GM19463 (cell line): Measurements from ENCODE around the gene BMPR1B.

Experiments
- ATAC-seq: cut with Tn5 transposase; IDR thresholded peaks from one replicate; pipeline ENCODE4 v1.9.1; 2021; ENCODE audit warnings: mild to moderate bottlenecking, moderate library complexity; ENCODE audit not compliant: unreplicated experiment

The BMPR1B gene

DNA sequence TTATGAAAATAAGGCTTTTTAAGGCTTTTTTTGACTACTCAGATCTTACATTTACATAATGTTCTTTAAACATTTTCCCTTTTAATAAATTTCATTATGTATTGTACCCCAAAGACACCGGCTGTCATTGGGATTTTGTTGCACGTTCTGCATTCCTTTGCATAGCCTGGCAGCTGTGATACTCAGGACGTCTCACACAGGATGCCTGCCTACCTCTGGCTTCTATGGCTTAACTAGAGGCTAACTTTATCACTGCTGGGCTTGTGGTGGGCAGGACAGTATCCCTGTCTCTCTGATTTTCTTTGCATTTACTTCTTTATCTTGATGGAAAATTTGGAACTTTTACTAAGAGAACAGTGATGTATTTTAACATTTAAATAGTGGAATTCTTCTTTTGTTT, 147.8 kb downstream of the BMPR1B start:
- ATAC-seq, result no peak

DNA sequence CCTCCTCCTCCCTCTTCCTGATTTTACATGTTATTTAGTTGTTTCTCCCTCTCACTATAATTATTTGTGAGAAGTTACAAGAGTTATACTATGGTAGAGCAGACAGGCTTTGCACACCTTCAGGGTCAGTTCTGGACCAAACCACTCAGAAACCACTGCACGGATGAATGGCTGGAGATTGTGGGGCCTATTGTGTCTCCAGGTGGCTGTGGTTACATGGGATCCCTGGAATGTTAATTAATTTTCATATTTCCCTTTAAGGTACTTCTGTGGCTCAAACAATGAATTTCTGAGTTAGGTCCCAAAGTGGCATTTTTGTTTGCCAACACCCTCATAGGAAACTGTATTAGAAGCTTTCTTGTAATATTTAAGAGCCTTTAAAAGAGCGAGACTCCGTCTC, 151.9 kb downstream of the BMPR1B start:
- no peak for ATAC-seq

DNA sequence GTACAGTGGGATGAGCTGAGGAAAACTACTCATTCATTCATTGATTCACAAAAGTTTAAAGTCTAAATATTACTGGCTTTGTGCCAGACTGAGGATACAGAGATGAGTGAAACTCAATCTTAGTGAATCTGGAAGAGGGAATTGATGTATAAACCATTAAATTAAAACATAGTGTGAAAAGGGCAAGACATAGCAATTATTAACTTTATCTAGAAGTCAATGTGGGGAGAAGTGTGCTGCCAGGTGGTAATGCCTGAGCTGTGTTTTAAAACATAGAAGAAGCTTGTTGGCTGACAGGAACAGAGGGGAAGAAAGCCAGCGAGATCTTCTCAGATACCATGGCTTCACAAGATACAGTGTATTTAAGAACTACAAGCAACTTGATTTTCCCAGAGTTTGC, 153.4 kb downstream of the BMPR1B start:
- peak; percentile 32 for ATAC-seq

DNA sequence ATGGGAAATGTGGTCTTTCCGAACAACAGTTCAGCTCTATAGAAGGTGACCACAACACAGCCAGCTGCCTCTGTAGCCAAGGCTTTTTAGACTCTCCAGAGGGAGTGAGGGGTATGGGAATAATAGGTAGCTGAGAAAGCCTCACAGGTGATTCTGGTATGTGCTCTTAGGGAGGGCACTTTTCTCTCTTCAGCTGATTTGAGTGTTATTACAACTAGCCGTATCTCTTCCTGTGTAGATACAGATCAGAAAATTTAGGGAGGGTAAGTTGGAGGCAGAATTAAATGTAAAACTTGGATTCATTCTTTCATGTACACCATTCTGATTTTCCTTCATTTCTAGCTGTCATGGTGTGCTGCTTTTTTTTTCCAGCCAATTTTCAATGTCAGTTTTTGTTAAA, 154.9 kb downstream of the BMPR1B start:
- no peak for ATAC-seq

DNA sequence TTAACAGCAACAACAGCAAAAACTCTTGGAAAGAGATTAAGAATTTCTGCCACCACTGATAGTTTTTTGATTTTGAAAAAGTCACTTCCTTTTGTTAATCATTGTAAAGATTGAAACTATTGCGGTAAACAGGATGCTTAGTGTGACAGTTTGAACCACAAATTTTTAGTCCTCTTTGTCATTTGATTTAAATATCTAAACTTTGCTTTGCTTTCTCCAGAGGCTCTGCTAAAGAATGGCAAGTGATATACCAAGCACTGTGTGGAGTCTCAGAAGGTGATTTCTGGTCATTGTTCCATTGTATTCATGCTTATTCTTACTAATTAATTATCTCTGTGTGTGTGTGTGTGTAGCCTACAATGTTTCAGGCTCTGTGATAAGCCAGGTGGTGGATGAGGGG, 155.6 kb downstream of the BMPR1B start:
- ATAC-seq, result peak; percentile 73

DNA sequence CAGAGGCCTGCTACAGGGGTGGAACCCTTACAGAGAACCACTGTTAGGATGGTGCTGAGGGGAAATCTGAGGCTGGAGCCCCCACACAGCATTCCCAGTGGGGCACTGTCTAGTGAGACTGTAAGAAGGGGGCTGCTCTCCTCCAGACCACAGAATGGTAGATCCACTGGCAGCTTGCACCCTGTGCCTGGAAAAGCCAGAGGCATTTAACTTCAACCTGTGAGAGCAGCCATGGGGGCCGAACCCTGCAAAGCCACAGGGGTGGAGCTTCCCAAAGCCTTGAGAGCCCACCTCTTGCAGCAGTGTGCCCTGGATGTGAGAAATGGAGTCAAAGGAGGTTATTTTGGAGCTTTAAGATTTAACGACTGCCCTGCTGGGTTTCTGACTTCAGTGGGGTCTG, 159.4 kb downstream of the BMPR1B start:
- no peak for ATAC-seq

DNA sequence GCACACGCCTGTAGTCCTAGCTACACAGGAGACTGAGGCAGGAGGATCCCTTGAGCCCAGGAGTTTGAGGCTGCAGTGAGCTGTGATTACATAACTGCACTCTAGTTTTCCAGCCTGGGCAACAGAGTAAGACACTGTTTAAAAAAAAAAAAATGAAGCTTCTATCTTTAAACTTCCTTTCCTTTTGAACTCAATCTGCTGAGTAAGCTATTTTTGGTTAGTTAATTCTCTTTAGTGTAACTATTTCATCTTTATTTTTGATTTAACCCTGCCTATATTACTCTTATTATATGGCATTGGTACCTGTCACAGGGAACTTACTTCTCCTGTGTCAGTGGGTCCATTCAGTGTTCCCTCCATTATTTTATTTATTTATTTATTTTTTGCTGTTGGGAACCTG, 160.8 kb downstream of the BMPR1B start:
- no peak for ATAC-seq

DNA sequence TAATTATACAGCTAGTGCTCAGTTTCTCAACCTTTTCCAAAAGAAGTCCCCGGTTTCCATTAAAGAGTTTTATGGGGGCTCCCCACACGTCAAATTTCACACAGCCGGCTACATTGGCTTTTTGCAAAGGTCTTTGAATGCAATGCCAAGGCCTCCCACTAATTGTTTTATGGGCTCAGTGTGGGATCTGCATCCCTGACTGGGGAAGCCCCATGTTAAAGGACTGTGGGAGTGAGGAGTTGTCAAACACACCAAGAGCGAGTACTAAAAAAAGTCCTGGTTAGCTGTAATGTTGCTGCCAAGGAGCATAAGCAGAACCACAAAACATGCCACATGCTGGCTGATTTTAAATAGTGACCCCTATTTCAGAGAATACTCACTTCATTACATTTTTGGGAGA, 162.6 kb downstream of the BMPR1B start:
- ATAC-seq, result no peak

DNA sequence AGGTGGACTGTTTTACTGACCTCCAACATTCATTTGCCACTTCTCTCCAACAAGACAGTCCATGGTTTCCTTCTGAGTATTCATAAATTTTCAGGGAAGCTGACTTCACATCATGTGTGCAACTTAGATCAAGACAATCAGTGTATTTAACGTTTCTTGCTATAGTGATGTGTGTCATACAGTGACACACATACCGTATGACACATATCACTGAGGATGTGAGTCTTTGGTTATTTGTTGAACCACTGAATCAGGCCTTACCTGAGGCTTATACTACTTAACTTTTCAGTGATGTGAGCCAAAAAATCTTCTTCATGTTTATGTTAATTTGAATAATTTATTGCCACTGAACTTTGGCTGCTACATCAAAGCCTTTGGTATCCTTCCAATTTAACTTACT, 166.8 kb downstream of the BMPR1B start:
- no peak for ATAC-seq

DNA sequence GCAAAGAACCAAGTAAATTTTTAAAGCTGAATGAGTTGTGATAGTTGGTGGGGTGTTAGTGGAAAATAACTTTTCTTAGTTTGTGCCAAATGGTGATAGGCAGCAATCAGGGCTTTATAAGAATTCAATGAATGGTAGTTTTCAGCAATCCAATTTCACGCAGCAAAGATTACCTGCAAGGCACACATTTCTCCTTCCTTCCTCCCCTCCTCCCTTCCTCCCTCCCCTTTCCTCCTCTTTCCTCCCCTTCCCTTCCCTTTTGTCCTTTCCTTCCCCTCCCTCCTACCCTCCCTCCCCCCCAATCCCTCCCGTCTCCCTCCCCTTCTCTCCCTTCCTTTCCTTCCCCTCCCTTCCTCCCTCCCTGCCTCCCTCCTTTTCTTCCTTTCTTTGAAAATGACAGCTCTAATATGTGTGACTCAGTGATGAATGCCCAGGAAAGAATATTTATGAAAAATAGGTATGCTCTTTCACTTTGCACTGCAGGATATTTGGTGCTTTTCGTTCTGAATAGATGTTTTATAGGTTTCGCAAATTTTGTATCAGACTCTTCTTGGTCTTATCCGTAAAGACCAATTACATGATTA, 168.1 kb downstream of the BMPR1B start:
- ATAC-seq, result no peak

DNA sequence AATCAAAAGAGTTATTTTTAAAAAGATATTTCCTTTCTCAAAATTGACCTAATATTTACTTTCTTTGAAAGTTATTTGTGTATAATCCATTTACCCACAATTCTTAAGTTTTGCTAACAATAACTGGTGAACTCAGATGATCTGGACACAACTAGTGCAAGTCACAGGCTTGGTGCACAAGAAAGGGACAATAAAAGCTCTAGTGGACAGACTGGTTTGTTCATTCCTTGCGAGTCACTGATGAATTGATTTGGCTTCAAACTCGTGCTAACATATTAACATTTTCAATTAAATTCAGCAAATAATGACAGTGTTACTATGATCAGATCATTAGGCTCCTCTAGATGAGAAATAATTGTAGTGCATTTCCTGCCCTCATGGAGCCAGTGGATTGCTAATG, 169.2 kb downstream of the BMPR1B start:
- ATAC-seq, result no peak

DNA sequence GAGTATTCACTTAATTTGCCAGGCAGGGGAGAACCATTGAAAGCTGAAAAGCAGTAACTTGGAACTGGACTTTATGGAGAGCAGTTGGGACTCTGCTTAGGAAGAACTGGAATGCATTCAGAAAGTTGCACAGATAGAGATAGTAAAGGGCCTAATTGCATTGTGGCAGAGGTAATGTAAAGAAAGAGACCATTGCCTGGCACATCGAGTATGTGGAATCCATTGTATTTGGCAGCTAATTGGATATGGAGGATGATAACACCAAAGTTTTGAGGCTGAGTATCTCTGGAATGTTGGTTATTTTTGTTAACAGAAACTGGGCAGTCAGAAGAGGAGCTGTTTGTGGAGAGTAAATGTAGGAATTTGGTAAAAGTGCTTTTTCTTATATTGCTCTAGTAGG, 169.9 kb downstream of the BMPR1B start:
- no peak for ATAC-seq

DNA sequence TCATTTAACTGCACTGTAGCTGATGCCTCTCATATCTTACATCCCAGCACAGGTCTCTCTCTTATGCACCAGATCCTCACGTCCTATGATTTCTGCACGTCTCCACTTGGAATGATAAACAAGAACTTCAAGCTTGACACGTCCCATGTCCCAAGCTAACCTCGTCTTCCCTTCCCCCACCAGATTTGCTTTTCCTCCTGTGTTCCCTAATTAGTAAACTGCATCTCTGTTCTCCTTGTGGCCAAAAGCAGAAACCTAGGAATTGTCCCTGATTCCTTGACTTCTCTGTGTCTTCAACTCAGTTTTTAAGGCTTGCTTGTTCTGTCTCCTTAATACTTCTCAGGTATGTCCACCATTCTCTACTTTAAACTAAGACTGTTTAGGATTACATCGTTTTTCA, 171.9 kb downstream of the BMPR1B start:
- no peak for ATAC-seq

DNA sequence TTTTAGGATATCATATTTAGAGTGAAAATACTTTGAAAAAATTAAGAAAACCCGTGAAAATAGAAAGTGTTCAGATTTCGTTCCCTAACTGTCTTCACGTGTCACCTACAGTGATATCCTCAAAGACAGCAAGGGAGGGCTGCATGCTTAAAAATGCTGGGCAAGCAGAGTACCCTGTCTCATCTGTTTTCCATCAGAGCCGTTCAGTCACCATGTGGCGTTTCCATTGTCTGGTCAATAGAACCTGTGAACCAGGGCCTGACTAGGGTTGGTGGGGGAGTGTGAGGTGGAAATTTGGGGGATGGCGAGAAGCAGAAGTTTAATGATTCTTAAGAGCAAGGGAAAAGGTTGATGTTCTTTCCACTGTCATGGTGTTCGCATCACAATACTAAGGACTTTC, 173.9 kb downstream of the BMPR1B start:
- no peak for ATAC-seq

DNA sequence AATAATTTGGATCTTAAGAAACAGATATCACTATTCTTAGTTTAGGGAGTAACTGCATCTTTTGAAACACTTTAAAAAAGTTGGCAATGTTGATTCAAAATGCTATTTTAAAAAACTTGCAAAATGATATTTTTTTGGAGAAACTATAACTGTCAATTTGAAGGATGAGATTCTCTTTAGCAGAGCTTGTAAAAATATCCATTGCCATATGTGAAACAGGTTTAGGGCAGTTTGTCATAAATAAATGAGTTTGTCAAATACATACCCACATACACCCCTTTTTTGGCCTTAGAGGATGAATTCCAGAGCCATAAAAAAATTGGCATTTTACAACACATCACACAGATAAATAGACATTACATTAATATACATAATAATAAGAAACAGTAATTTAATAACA, 174.6 kb downstream of the BMPR1B start:
- ATAC-seq, result no peak

DNA sequence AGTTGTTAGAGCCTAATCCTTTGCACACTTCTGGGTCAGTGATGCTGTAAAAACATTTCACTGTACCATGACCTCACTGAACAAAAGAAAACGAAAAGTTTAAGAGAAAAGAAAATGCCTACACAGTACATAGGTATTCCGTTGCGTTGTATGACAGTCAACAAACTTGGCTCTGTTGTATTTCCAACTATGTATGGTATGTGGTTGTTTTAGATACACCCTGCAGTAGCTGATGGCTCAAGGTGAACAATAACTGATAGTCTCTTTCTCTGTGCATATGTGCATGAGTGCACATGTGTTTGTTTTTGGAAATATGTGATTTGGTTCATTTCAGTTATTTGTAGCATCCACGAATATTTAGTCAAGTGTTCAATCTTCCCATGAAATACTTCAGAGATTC, 176.0 kb downstream of the BMPR1B start:
- ATAC-seq, result no peak

DNA sequence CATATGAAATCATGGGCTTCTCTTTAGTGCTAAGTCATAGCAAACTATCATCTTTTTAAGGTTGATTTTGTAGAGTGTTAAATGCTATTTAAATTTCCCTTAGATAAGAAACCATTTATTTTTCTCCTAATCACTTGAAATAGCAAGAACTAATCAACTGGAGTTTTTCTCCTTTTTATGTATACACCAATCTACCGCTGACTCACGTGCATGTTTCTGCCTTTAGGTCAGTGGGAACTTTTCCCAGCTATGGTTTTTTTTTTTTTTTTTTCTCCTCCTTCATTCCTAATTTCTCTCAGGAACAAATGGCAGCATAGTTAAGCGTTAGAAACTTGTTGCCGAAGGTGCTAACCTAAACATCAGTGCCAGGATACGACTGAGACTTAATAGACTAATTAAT, 176.4 kb downstream of the BMPR1B start:
- no peak for ATAC-seq

DNA sequence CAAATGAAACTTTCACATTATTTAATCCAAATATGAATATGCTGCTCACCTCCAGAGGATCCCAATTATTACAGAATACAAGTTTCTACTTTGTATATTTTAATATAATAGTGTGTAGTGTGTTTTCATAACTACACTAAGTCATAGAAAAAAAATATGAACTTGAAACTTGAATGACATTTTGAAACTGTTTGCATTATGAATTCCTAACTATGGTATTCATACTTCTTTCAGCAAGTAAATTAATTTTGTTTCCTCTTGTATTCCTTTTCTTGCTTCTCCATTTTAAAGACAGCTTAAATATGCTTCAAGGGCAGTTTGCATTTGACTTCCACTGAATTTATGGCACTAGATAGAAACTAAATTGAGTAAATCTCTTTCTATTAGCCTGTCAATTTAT, 177.1 kb downstream of the BMPR1B start:
- no peak for ATAC-seq

DNA sequence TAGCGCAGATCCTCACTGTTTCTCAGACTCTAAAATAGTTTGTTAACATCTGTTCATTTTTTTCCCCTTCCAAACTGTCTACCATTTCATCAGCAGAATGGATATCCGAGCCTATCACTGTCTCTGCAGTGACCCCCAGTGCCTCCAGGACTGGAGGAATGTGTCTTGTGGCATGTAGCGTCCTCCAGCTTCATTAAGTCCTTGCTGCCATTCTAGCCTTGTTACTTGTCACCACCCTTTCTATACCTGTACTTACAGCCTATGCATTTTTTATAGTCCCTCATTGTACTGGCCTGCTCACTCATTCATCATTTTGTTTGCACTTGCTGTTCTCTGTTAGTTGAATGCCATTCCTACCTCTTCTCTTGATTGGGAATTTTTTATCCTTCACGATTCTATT, 179.1 kb downstream of the BMPR1B start:
- ATAC-seq, result no peak

DNA sequence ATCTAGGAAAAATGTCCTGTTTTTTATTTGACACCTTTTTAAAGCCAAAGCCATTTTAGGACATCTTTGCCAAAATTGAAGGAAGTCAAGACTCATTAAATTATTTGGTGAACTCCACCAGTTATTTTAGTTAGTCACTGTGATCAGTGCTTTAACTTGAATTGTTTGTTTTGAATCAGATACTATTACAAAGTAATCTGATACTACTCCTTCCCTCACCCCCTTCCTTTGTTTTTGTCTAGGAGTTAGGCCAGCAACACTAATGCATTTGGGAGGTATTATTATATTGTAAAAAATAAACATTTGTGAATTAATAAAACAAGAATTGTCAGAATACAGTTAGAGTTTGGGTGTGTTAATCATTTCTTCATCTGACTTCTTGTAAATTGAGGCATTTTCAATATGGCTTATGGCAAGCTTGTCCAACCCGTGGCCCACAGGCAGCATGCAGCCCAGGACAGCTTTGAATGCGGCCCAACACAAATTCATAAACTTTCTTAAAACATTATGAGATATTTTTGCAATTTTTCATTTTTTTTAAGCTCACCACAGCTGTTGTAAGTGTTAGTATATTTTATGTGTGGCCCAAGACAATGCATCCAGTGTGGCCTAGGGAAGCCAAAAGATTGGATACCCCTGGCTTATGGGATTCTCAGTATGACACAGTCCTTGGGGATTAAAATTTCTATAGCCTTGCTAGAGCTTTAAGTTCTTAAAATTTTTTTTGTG, 182.2 kb downstream of the BMPR1B start:
- ATAC-seq, result no peak

DNA sequence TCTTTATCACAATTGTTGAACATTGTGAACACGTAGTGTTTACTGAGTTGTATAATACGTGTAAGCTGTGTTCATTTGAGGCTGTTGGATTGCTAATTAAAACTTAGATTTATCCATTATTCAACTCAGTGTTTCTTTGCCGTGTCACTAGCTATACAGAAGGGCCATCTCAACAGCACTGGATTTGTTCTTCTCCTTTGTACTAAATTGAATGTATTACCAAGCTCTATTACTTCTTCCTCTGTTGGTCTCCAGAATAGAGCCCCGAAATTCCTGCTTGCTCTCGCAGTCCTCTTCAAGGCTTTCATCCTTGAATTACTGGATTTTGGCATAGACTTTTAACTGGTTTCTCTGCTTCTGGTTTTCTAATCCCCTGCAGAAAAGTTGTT, 182.8 kb downstream of the BMPR1B start:
- ATAC-seq, result no peak

DNA sequence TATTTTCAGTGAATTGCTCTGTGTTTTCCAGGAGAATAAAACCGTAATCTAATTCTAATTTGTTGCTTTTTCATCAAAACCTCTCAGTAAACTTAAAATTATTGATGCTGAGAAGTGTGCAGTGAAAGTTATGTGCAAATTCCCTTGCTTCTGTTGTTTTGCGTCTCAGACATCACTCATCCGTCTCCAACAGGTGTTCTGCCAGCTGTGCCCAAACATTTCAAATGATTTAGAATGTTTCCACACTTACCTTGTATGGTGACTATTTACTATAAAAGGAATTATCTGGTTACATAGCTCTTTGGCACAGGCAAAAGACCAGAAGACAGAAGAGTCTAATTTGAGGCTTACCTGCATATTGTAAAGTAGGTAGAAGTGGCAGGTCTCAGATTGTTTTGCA, 184.0 kb downstream of the BMPR1B start:
- ATAC-seq, result no peak

DNA sequence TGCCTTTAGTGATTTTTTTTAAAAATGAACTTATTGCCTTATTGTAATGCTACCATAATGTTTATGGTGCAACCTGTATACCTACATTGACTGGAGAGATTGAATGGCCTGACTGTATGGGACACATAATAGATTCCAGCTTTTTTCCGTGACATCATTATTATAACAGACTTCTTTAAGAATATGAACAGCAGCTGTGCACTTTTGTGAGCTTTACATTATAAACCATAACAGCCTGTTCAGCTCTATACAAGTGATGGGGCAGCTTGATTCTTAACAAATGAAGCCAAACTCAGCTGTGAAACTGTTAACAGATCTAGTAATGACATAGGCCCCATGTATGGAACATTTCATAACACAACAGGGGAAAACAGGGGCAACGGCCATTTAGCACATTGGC, 187.0 kb downstream of the BMPR1B start:
- no peak for ATAC-seq
